ENCODE results near the gene ARHGAP26.

The ARHGAP26 gene

DNA sequence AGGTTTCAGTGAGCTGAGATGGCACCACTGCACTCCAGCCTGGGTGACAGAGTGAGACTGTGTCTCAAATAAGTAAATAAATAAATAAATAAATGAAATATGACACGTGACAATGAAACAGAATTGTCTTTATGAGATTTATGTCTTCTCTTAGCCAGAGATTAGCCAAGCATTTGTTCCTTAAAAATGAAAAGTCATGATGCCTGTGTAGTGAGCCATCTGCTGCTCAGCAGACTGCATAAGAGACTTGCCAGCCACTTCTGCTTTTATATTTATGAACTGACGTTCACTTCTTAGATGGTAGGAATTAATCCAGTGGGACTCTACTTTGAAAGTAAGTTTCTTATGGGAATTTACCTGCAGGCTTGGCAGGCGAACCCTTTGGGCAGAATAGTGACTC lies 405.9 kb downstream of the ARHGAP26 start:
- DNase-seq, result no peak

DNA sequence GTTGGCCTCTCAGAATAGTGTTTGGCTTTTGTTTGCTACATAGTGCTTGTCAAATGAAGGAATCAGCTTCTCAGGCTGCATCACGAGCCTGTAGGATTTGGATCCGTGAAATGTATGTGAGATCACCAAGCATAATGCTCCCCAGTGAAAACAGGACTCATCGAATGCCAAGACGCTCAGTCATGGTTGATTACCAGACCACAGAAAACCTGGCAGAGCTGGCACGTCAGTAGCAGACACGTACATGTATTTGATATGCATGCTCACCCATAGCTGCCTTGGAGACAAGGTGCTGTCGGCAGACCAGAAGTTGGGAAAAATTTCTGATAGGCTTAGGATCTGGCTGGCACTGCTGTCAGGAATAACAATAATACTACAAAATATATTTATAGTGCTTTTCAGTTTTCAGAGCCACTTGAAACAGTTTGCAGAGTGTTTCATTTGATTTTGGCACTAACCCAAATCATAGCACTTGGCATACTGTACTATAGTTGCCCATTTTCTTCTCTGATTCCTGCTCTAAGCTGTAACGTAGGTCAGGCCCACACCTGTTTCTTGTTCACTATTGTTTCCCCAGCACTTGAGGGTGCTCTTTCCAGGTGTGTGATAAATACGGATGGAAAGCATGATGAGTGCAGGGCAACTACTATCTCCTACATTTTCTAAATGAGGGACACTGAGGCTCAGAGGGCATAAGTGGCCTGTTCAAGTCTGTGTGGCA lies 407.2 kb downstream of the ARHGAP26 start:
- no peak for DNase-seq

GRCh38 chr5:143179126-143179740 lies 409.1 kb downstream of the ARHGAP26 start:
- no peak for DNase-seq

DNA sequence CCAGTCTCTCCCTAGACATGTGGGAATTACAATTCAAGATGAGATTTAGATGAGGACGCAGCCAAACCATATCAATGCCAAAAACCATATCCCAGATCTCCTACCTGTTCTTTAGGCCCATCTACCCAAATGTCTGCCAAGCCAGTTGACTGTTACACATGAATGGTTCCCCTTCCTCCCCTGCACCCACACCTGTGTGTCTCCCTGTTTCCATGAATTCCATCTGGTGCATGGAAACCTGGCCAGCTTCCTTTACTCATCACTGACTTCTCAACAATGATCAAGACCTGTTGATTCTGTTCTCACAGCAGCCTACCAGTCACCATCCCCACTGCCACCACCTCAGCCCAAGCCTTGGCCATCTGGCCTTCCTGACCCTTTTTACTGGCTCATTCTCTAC lies 410.6 kb downstream of the ARHGAP26 start:
- DNase-seq, result no peak

GRCh38 chr5:143181173-143181572 lies 411.0 kb downstream of the ARHGAP26 start:
- no peak for DNase-seq

DNA sequence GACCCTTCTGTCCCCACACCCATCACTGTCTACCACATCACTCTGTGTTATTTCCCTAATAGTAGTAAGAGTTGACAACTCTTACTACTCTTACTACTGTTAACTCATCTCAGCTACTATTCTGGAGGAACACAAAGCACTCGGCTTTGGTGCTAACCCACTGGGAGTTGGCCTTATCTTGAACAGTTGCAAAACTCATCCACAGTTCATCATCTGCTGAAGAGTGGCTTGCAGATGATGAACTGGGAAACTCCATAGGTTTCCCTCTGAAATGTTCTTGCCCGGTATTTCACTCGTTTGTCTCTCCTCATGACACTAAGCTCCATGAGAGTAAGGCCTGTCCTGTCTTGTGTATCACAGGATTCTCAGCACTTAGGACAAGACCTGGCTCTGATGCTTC lies 411.9 kb downstream of the ARHGAP26 start:
- no peak for DNase-seq

GRCh38 chr5:143182901-143183820 lies 413.0 kb downstream of the ARHGAP26 start:
- DNase-seq, result peak in 1 of 2 donors; percentile 55

DNA sequence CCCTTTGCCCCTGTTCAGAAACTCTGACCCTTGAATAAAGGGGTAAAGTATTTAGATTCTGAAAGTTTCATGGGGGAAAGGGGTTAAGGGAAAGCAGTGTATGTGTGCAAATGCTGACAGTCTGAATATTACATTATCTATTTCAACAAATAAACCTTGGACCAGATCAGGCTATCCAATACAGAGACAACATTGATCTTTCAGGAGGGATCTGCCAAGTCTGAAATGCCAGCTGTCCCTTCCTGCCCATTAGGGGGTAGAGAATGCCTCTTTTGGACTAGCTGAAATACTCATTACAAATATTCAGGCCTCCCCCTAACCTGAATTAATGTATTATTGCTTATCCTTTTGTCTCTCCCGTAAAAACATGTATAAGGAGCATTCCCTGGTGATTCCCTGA lies 413.8 kb downstream of the ARHGAP26 start:
- DNase-seq, result no peak

DNA sequence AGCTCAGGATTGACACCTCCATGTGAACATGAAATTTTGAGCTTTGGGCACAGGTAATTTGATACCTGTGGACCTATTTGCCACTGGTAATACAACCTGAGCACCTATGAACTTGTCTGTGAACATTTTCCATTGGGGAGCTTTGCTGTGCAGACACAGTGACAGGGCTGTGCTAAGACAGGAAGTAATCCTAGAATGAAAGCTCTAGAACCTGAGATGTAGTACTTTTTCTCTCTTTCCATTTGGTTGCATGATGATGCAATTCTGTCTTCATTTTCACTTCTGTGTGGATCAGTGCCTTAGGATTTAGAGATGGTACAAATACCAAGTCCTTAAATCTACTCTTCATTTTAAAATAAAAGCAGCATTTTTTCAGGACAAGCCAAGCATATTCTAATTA lies 416.4 kb downstream of the ARHGAP26 start:
- DNase-seq, result no peak

DNA sequence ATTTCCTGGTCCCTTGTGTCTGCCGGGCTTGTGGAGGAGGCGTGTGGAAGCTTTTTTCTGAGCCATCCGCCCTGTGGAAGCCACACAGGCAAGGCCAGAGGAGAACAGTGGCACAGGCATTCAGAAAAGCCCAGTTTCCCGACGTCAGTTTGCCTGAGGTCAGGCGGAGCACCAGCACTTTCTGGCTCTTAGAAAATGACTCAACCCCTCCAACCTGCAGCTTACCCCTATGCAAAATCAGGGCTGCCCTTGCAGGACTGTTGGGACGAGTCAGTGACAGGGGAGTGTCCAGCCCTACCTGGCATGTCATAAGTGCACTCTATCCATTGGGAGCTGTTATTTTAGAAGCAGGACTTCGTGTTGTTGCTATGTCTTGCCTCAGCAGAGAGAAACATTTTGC lies 417.3 kb downstream of the ARHGAP26 start:
- DNase-seq, result no peak

- DNase-seq, result no peak
Measured at GRCh38 chr5:143188083-143188482, 417.9 kb downstream of the ARHGAP26 start.

GRCh38 chr5:143188692-143189091 lies 418.5 kb downstream of the ARHGAP26 start:
- DNase-seq, result no peak

- no peak for DNase-seq
Measured at GRCh38 chr5:143190260-143190810, 420.2 kb downstream of the ARHGAP26 start.

DNA sequence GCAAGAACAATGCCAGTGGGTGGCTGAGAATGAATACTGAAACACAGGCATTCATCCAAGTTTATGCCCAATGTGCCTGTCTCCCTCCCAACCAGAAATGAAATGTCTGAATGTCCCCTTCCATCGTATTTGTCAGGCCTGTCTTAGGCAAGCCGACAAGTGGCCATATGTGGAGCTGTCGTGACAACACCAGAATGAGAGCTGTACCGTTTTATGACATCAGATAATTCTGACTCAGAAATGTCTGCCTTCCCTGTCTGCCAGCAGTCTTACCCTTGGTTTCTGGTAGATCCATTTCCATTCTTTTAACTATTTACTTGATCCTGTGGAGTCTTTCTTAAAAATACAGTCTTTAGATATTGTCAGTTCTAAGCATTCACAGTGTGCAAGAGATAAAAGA lies 421.5 kb downstream of the ARHGAP26 start:
- no peak for DNase-seq

GRCh38 chr5:143192191-143192900 lies 422.2 kb downstream of the ARHGAP26 start:
- DNase-seq, result no peak

DNA sequence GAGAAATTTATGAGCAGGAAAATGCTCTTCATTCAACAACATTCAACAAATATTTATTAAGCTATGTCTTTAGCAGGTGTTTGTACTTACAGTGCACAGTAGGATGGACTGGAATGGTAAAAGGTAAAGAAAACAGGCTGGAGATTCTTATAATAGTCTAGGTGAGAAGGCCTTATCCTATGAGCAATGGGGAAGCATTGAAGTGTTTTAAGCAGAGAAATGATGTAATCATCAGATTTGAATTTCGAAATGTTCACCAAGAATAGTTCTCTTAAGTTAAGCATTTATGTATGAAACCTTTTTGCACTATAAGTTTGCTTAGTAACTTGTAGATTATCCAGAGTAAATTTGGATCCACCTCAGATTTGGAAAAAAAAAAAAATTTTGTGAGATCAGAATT lies 424.0 kb downstream of the ARHGAP26 start:
- no peak for DNase-seq

DNA sequence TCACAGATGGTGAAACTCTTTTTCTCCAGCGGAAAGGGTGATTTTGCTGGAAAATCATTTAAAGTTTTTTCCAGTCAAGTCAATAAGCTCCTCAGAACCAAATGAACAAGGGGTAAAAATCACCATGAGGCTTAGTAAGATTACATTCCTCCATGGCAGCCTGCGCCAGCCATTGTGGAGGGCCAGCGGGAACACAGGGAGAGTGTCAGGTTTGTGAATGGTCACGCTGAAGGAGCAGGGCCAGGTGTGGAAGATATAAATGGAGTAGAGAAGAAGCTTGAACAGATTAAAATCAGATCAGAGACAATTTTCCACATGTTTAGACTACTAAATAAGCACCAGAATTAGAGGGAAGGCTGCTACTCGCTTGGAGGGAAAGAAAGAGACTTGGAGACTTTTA lies 424.5 kb downstream of the ARHGAP26 start:
- no peak for DNase-seq

DNA sequence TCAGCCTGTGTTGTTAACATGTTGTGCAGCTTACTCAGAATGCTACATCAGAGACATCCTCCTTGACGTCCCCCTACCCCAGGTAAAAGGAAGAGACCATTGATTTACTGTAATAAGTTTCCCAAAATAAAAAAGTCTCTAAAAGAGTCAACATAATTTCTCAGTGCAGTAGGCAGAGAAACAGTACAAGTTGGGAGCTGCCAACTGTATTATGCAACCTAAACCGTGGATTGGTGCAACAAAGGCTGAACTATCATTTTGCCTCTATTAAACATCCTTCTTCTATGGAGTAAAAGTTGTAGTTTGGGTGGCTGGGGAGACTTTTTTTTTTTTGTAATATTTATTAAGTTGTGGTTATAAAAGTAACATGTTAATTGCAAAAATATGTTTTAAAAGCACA lies 425.3 kb downstream of the ARHGAP26 start:
- no peak for DNase-seq

GRCh38 chr5:143196601-143197259 lies 426.6 kb downstream of the ARHGAP26 start:
- DNase-seq, result no peak

- no peak for DNase-seq
Measured at GRCh38 chr5:143197260-143197656, 427.1 kb downstream of the ARHGAP26 start.

- no peak for DNase-seq
Measured at GRCh38 chr5:143198332-143198731, 428.2 kb downstream of the ARHGAP26 start.

DNA sequence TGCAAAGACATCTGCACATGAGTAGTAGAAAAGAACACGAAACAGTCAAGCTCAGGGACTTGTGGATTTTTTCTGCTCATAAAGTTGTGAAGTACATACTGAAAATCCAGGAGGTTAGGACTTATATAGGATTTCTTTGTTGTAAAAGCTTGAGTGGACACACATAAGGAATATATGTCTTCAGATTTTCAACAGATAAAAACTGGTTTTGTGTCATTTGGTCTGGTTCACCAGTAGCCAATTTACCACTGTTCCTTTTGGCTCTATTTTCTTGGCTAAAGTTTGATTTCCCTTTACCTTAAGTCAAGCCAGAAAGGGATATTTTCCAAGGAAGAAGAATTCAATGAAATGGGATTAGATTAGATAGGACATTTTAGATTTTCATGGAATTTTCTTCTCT lies 429.0 kb downstream of the ARHGAP26 start:
- no peak for DNase-seq

Measured in CD4-positive, alpha-beta T cell treated with Interleukin-4 for 1 hour (primary cell).